Measurements from ENCODE around the gene TSPAN19.
A peak's percentile ranks its signal among the peaks of the same experiment; 100 is the strongest.
"Not testable (repeated sequence)": the region's sequence is repeated elsewhere in the genome, so short reads cannot be mapped to it uniquely, and the experiment has no call there.

The TSPAN19 gene

DNA sequence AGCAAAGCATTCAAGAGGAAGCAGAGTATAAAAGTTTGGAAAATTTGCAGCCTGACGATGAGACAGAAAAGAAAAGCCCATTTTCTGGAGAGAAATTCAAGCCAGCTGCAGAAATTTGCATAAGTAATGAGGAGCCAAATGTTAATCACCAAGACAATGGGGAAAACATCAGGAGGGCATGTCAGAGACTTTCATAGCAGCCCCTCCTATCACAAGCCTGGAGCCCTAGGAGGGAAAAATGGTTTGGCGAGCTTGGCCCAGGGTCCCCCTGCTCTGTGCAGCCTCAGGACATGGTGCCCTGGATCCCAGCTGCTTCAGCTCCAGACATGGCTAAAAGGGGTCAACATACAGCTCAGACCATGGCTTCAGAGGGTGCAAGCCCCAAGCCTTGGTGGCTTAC lies 31.0 kb downstream of the TSPAN19 start:
- not testable (repeated sequence) for H3K4me3 ChIP-seq (ENCODE audit: low read depth, low read length); DNase-seq (ENCODE audit: low read depth)

GRCh38 chr12:85004204-85004603 lies 31.9 kb downstream of the TSPAN19 start:
- no peak overlapping the region for H3K4me3 ChIP-seq (ENCODE audit: low read depth, low read length)
- DNase-seq (ENCODE audit: low read depth): no peak

- H3K4me3 ChIP-seq (ENCODE audit: low read depth, low read length): no peak overlapping the region
- DNase-seq (ENCODE audit: low read depth): no peak
Measured at GRCh38 chr12:85002778-85003296, 33.2 kb downstream of the TSPAN19 start.

GRCh38 chr12:85000729-85001128 lies 35.3 kb downstream of the TSPAN19 start:
- no peak for DNase-seq (ENCODE audit: low read depth)

DNA sequence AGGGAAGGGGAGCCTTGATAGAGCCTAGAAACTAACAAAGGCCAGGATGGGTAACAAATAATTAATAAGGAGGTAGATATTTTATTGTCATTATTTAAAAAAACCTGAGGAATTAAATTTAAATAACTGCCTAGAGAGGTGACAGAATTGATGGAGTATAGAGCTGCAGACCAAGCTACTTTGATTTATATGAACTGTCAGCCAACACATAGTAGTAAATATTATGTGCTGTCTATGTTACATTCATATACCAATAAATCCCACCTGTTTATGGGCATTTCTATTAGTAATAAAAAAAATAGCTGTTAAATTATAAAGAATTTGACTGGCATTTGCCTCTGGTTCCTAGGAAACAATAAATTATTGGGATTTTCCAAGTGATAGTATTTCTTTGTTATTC lies 37.7 kb downstream of the TSPAN19 start:
- no peak overlapping the region for H3K4me3 ChIP-seq (ENCODE audit: low read depth, low read length)
- DNase-seq (ENCODE audit: low read depth): no peak

More at GRCh38 chr12:85000729-85001128, 35.3 kb downstream of the TSPAN19 start:
- H3K4me3 ChIP-seq (ENCODE audit: low read depth, low read length): no peak overlapping the region

DNA sequence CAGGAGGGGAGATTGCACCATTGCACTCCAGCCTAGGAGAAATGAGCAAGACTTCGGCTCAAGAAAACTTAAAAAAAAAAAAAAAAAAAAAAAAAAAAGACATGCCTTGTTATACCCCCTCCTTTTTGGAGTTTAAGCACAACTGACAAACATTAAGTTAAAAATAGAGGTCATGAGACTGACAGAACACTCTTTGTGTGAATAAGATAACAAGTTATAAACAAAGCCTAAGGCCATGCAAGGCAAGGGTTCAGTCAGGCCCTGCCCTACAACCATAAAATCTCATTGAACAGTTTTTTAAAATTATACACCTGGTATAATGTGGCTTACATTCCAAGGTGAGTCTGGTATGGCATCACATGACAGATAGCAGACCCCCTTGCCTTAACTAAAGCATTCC lies 39.3 kb downstream of the TSPAN19 start:
- DNase-seq (ENCODE audit: low read depth): no peak

GRCh38 chr12:84995641-84996040 lies 40.4 kb downstream of the TSPAN19 start:
- H3K4me3 ChIP-seq (ENCODE audit: low read depth, low read length): no peak overlapping the region
- DNase-seq (ENCODE audit: low read depth): peak; percentile 16

More for the DNA sequence above, 39.3 kb downstream of the TSPAN19 start:
- H3K4me3 ChIP-seq (ENCODE audit: low read depth, low read length): no peak overlapping the region

GRCh38 chr12:84994426-84994825 lies 41.7 kb downstream of the TSPAN19 start:
- peak; percentile 18 for DNase-seq (ENCODE audit: low read depth)
- H3K4me3 ChIP-seq (ENCODE audit: low read depth, low read length): no peak overlapping the region

GRCh38 chr12:84986586-84986985 lies 49.5 kb downstream of the TSPAN19 start:
- DNase-seq (ENCODE audit: low read depth): no peak
- H3K4me3 ChIP-seq (ENCODE audit: low read depth, low read length): no peak overlapping the region

GRCh38 chr12:84986117-84986516 lies 50.0 kb downstream of the TSPAN19 start:
- DNase-seq (ENCODE audit: low read depth): no peak
- no peak overlapping the region for H3K4me3 ChIP-seq (ENCODE audit: low read depth, low read length)

DNA sequence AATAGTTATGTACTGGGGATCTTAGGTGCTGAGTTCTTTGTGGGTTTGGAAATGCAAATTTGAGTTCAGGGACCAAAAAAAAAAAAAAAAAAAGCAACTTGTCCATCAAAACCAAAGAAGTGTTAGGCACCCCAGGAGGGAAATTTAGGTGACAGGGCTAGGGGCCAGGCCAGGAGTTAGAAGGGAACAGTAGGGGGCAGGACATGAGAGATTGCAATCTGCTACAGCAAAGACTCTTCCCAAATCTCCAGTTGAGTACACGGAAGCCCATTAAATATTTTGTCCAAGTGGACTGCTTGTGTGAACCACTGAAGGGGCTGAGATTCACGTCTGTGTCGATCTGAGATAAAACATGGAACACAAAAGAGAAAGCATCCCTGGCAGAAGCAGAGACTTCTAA lies 52.8 kb downstream of the TSPAN19 start:
- H3K4me3 ChIP-seq (ENCODE audit: low read depth, low read length): no peak overlapping the region

DNA sequence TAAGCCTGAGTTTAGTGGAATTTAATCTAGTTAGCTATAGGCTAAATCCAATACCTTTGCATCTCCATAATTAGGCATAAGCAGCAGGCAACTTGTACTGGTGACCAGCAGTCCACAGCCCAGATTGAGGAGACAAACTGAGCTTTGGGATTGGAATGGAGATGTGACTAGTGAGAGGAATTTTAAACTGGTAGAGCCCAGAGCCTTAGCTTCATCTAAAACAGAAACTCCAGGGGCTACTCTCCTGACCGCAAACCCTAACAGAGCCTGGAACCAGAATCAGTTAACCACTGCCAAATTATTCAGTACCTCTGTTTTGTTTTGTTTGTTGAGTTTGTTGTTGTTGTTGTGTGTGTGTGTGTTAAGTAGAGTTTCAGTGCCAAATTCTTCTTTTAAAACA lies 53.2 kb downstream of the TSPAN19 start:
- no peak for DNase-seq (ENCODE audit: low read depth)
- H3K4me3 ChIP-seq (ENCODE audit: low read depth, low read length): no peak overlapping the region

More for the DNA sequence above, 52.8 kb downstream of the TSPAN19 start:
- DNase-seq (ENCODE audit: low read depth): no peak

- H3K4me3 ChIP-seq (ENCODE audit: low read depth, low read length): no peak overlapping the region
- no peak for DNase-seq (ENCODE audit: low read depth)
Measured at GRCh38 chr12:84978921-84979320, 57.2 kb downstream of the TSPAN19 start.

GRCh38 chr12:84976133-84976532 lies 59.9 kb downstream of the TSPAN19 start:
- no peak for DNase-seq (ENCODE audit: low read depth)

GRCh38 chr12:84974155-84974815 lies 61.8 kb downstream of the TSPAN19 start:
- H3K4me3 ChIP-seq (ENCODE audit: low read depth, low read length): no peak overlapping the region
- peak; percentile 19 for DNase-seq (ENCODE audit: low read depth)

More at GRCh38 chr12:84976133-84976532, 59.9 kb downstream of the TSPAN19 start:
- H3K4me3 ChIP-seq (ENCODE audit: low read depth, low read length): no peak overlapping the region

- no peak for DNase-seq (ENCODE audit: low read depth)
- no peak overlapping the region for H3K4me3 ChIP-seq (ENCODE audit: low read depth, low read length)
Measured at GRCh38 chr12:84973026-84973425, 63.1 kb downstream of the TSPAN19 start.

DNA sequence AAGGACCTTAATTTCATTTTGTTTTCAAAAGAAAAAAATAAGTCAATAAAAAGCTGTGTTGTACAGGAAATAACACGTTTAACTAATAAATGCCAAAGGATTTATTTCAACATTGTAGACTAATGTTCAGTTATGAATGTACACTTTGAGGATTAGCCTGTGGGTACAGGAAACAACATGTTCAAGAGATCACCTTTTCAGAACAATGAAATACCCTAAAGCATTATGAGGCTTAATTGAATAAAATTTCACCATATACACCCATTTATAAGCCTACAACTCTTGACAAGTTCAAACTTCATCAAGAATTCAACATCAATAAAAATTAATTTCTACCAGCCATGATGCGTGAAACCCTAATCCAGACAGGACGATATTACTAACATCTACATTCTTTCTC lies 66.9 kb downstream of the TSPAN19 start:
- no peak for DNase-seq (ENCODE audit: low read depth)

More for the DNA sequence above, 66.9 kb downstream of the TSPAN19 start:
- no peak overlapping the region for H3K4me3 ChIP-seq (ENCODE audit: low read depth, low read length)
